Stomach (tissue), 4 donors: Measurements from ENCODE around the gene TGM2.

Source experiments
- EP300 ChIP-seq: sonication (generic); formaldehyde crosslinking; IDR thresholded peaks from one replicate; pipeline ENCODE4 v1.6.1; 2017; ENCODE audit warnings: antibody characterized with exemption
- POLR2A ChIP-seq, 4 donors: fragments of 450-650 bp; IDR thresholded peaks; one replicate each; pipeline ENCODE4 v1.6.1; 2016; ENCODE audit warnings: antibody characterized with exemption in 4 of 4, control low read depth in 2 of 4, mild to moderate bottlenecking in 1 of 4, moderate library complexity in 1 of 4
- POLR2AphosphoS5 ChIP-seq, 3 donors: sonication (generic); formaldehyde crosslinking; IDR thresholded peaks; one replicate each; pipeline ENCODE4 v1.6.1; 2016; ENCODE audit warnings: antibody characterized with exemption in 3 of 3
- TF ChIP-seq, protein P1 (sequence below), 7 experiments: fragments of 450-650 bp in 4 of 7; fragments of 200-600 bp in 3 of 7; sonication (generic) in 3 of 7; IDR thresholded peaks; one replicate each; pipeline ENCODE4 v1.5.1; 2016 to 2019; ENCODE audit warnings: antibody characterized with exemption in 7 of 7, control low read depth in 2 of 7, mild to moderate bottlenecking in 1 of 7

DNA sequence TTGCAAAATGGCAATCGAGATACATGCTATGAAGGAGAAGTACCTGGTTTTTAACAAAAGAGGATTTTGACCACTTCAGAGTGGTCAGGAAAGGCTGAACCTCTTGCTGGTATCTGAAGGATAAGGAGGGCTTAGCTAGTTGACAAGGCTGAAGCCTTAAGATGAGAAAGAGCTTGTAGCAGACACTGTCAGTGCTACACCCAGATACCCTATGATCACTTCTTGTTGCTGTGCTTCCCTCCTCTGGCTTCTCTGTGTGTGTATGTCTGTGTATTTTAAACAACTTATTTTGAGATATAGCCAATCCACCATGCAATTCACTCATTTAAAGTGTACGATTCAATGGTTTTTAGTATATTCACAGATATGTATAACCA is 38.9 kb upstream of the TGM2 start:
- TF ChIP-seq POLR2A (IDR thresholded peaks at IDR 0.05) (no peak), POLR2AphosphoS5 (IDR thresholded peaks at IDR 0.05) (no peak), EP300 (no peak)
- TF ChIP-seq, protein P1, sequence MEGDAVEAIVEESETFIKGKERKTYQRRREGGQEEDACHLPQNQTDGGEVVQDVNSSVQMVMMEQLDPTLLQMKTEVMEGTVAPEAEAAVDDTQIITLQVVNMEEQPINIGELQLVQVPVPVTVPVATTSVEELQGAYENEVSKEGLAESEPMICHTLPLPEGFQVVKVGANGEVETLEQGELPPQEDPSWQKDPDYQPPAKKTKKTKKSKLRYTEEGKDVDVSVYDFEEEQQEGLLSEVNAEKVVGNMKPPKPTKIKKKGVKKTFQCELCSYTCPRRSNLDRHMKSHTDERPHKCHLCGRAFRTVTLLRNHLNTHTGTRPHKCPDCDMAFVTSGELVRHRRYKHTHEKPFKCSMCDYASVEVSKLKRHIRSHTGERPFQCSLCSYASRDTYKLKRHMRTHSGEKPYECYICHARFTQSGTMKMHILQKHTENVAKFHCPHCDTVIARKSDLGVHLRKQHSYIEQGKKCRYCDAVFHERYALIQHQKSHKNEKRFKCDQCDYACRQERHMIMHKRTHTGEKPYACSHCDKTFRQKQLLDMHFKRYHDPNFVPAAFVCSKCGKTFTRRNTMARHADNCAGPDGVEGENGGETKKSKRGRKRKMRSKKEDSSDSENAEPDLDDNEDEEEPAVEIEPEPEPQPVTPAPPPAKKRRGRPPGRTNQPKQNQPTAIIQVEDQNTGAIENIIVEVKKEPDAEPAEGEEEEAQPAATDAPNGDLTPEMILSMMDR (IDR thresholded peaks at IDR 0.05), result no peak
